Measurements from ENCODE around the gene TSPAN11.

Gene TSPAN11

DNA sequence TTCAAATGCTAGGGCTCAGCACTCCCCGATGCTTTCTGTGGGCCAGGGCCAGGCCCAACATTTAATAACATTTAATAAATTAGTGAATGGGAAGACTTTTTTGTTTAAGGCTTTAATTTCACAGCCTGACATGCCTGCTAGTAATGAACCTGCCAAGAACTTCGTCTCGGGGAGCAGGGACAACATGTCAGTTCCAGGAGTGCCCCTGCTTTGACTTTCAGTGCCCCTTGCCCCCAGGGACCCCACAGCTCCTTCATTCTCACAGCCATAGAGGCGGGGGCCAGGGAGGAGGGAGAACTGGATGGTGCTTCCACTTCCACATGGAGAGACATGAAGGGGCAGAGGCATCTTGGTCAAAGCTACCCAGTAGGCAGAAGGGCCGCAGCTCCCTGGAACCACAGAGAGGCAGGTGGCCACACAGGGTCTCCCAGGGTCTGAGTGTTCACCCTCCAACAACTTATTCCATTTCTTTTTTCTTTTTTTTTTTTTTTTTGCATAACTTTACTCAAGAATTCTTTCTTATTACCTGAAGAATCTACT, 81.2 kb downstream of the TSPAN11 start:
- no peaks in the 10 kb centered on the region for H3K36me3 ChIP-seq (ENCODE audit: low read depth)
- TF ChIP-seq, protein P1, sequence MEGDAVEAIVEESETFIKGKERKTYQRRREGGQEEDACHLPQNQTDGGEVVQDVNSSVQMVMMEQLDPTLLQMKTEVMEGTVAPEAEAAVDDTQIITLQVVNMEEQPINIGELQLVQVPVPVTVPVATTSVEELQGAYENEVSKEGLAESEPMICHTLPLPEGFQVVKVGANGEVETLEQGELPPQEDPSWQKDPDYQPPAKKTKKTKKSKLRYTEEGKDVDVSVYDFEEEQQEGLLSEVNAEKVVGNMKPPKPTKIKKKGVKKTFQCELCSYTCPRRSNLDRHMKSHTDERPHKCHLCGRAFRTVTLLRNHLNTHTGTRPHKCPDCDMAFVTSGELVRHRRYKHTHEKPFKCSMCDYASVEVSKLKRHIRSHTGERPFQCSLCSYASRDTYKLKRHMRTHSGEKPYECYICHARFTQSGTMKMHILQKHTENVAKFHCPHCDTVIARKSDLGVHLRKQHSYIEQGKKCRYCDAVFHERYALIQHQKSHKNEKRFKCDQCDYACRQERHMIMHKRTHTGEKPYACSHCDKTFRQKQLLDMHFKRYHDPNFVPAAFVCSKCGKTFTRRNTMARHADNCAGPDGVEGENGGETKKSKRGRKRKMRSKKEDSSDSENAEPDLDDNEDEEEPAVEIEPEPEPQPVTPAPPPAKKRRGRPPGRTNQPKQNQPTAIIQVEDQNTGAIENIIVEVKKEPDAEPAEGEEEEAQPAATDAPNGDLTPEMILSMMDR (IDR thresholded peaks at IDR 0.05; ENCODE audit: poor library complexity, severe bottlenecking): no peak
- DNase-seq (ENCODE audit: low spot score) (no peak), ATAC-seq (ENCODE audit: low read depth) (no peak)
- no peaks in the 10 kb centered on the region for H3K27me3 ChIP-seq (ENCODE audit: insufficient read depth, poor library complexity, severe bottlenecking)
- H3K27ac ChIP-seq (ENCODE audit: poor library complexity, severe bottlenecking): no peak overlapping the region
- H3K4me1 ChIP-seq (ENCODE audit: insufficient read depth, poor library complexity, severe bottlenecking): no peaks in the 10 kb centered on the region
- H3K4me3 ChIP-seq (ENCODE audit: severe bottlenecking): no peak overlapping the region
- no peaks in the 10 kb centered on the region for H3K9me3 ChIP-seq (ENCODE audit: severe bottlenecking)

DNA sequence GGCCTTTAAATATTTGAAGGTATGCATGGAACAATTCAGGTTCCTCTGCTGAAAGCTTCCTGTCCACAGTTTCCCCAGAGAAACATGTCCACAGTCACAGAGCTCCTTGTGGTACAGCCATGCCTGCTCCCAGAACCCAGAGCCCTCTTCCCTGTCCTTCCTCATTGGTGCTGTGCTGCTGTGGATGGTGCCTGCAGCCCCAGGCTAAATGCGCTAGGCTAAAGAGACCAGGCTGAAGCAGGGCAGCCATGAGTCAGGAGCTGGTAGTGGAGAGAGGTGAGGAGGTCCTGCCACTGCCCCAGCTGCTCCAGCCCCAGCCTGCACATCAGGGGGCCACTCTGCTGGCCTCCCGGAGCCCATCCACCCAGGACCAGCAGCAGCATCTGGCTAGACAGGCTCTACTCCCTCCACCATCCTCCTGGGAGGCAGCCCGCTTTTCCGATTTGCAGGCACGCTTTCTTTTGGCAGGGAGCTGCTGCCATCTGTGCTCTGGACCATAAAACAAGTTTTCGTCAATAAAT, 81.8 kb downstream of the TSPAN11 start:
- Histone ChIP-seq H3K4me1 (ENCODE audit: insufficient read depth, poor library complexity, severe bottlenecking) (no peaks in the 10 kb centered on the region), H3K4me3 (ENCODE audit: severe bottlenecking) (no peak overlapping the region), H3K27me3 (ENCODE audit: insufficient read depth, poor library complexity, severe bottlenecking) (no peaks in the 10 kb centered on the region), H3K36me3 (ENCODE audit: low read depth) (no peaks in the 10 kb centered on the region), H3K27ac (ENCODE audit: poor library complexity, severe bottlenecking) (no peak overlapping the region), H3K9me3 (ENCODE audit: severe bottlenecking) (no peaks in the 10 kb centered on the region)
- DNase-seq (ENCODE audit: low spot score) (no peak), ATAC-seq (ENCODE audit: low read depth) (no peak)
- TF ChIP-seq, protein P1 (IDR thresholded peaks at IDR 0.05; ENCODE audit: poor library complexity, severe bottlenecking): no peak

DNA sequence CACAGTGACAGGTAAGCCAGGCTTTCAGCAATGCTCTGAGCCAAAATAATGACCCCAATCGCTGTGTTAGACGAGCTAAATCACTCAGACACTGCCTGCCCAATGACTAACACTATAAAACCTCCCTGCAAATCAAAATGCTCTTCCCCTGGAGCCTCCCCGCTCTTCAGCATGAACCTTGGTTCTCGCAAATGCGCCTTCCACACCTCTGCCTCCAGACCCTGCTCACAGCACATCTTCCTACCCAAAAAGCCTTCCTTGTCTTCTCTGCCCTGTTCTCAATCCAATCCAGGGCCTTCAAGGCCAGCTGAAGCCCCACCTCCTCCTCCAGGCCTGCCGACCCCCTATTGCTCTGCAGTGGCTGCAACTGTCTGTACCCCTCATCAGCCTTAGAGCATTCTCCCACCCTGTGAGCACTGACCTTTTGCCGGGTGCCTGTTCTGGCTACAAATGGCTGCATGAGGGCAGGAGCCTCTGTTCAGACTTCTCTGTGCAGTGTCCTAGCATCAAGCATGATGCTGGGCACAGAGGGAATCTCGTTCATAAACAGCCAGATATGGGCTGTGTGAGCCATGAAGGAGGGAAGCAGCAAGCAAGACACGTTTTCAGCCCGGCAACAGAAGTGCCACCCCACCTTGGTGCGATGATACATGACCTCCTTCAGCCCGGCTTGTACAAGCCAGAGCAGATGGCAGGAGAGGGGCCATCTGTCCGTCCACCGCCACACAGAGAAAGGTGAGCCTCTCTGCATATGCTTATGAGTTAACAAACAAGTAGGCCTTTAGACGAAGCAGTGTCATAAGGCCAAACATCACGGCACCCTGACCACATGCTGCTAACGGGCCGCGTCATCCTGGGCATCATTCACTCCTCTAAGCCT, 82.7 kb downstream of the TSPAN11 start:
- DNase-seq (ENCODE audit: low spot score): no peak
- Histone ChIP-seq H3K9me3 (ENCODE audit: severe bottlenecking) (no peaks in the 10 kb centered on the region), H3K4me1 (ENCODE audit: insufficient read depth, poor library complexity, severe bottlenecking) (no peaks in the 10 kb centered on the region), H3K36me3 (ENCODE audit: low read depth) (no peaks in the 10 kb centered on the region), H3K4me3 (ENCODE audit: severe bottlenecking) (no peak overlapping the region), H3K27ac (ENCODE audit: poor library complexity, severe bottlenecking) (no peak overlapping the region), H3K27me3 (ENCODE audit: insufficient read depth, poor library complexity, severe bottlenecking) (no peaks in the 10 kb centered on the region)
- no peak for ATAC-seq (ENCODE audit: low read depth)
- TF ChIP-seq, protein P1 (IDR thresholded peaks at IDR 0.05; ENCODE audit: poor library complexity, severe bottlenecking): no peak

DNA sequence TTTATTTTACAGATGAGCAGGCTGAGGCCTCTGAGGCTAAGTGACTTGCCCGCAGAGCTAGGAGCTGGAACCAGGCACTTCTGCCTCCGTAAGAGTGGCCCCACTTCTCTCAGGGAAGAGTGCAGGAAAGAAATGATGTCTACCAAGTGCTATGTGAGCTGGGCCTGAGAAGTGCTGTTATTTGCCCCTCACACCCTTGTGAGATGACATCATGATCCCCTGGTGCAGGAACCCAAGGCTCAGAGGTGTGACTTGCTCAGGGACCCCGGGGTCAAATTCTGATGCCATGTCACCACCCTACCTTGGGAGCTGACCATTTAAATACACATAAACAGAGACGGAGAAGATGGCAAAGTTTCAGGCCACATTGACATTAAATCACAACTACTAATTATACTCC, 83.4 kb downstream of the TSPAN11 start:
- H3K4me3 ChIP-seq (ENCODE audit: severe bottlenecking): no peak overlapping the region
- H3K36me3 ChIP-seq (ENCODE audit: low read depth): no peaks in the 10 kb centered on the region
- TF ChIP-seq, protein P1 (IDR thresholded peaks at IDR 0.05; ENCODE audit: poor library complexity, severe bottlenecking): no peak
- no peaks in the 10 kb centered on the region for H3K27me3 ChIP-seq (ENCODE audit: insufficient read depth, poor library complexity, severe bottlenecking)
- no peaks in the 10 kb centered on the region for H3K9me3 ChIP-seq (ENCODE audit: severe bottlenecking)
- no peak for ATAC-seq (ENCODE audit: low read depth)
- DNase-seq (ENCODE audit: low spot score): no peak
- H3K4me1 ChIP-seq (ENCODE audit: insufficient read depth, poor library complexity, severe bottlenecking): no peaks in the 10 kb centered on the region
- no peak overlapping the region for H3K27ac ChIP-seq (ENCODE audit: poor library complexity, severe bottlenecking)

DNA sequence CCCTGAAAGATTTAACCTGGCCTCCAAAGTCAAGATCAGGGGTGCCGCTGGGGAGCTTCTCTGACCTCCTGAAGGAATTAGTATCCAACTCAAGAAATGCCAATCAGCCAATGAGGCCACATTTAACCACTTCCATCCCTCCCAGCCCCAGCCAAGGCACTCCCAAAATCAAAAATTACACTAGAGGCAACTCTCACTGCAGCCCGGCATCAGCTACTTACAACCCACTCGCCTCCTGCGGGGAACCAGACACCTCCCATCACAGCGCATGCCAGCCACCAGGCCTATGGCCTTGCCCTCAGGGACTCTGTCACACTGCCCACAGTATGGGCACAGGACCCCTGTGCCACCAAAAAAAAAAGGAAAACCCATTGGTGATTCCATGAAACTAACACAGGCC, 84.8 kb downstream of the TSPAN11 start:
- H3K27me3 ChIP-seq (ENCODE audit: insufficient read depth, poor library complexity, severe bottlenecking): no peaks in the 10 kb centered on the region
- H3K4me1 ChIP-seq (ENCODE audit: insufficient read depth, poor library complexity, severe bottlenecking): no peaks in the 10 kb centered on the region
- H3K9me3 ChIP-seq (ENCODE audit: severe bottlenecking): no peaks in the 10 kb centered on the region
- H3K27ac ChIP-seq (ENCODE audit: poor library complexity, severe bottlenecking): no peak overlapping the region
- H3K4me3 ChIP-seq (ENCODE audit: severe bottlenecking): no peak overlapping the region
- no peak for ATAC-seq (ENCODE audit: low read depth)
- no peak for DNase-seq (ENCODE audit: low spot score)
- TF ChIP-seq, protein P1 (IDR thresholded peaks at IDR 0.05; ENCODE audit: poor library complexity, severe bottlenecking): no peak
- no peaks in the 10 kb centered on the region for H3K36me3 ChIP-seq (ENCODE audit: low read depth)

All from RWPE2 (cell line).